HG03060 (cell line): ENCODE measurements around the gene KSR1.
"Not testable (repeated sequence)": the region's sequence is repeated elsewhere in the genome, so short reads cannot be mapped to it uniquely, and the experiment has no call there.

Experiments used
- ATAC-seq: cut with Tn5 transposase; IDR thresholded peaks from one replicate; pipeline ENCODE4 v1.9.1; 2021; ENCODE audit warnings: low read depth, moderate number of reproducible peaks; ENCODE audit not compliant: unreplicated experiment

KSR1 gene

GRCh38 chr17:27455914-27456680, at the start of gene KSR1:
Gene KSR1 (plus strand): TSS chr17:27456448. CDS start chr17:27456644, 196 bp downstream.
- no peak for ATAC-seq

GRCh38 chr17:27407916-27408864, 48.1 kb upstream of the KSR1 start:
- no peak for ATAC-seq

- no peak for ATAC-seq
Measured at GRCh38 chr17:27408891-27409290, 47.4 kb upstream of the KSR1 start.

GRCh38 chr17:27412158-27412557, 44.1 kb upstream of the KSR1 start:
- not testable (repeated sequence) for ATAC-seq

- no peak for ATAC-seq
Measured at GRCh38 chr17:27413315-27413714, 42.9 kb upstream of the KSR1 start.

- ATAC-seq, result no peak
Measured at GRCh38 chr17:27413792-27414191, 42.5 kb upstream of the KSR1 start.

- ATAC-seq, result no peak
Measured at GRCh38 chr17:27414271-27414670, 42.0 kb upstream of the KSR1 start.

- no peak for ATAC-seq
Measured at GRCh38 chr17:27414694-27415093, 41.6 kb upstream of the KSR1 start.

- no peak for ATAC-seq
Measured at GRCh38 chr17:27415120-27415795, 41.0 kb upstream of the KSR1 start.

- ATAC-seq, result no peak
Measured at GRCh38 chr17:27417596-27418365, 38.5 kb upstream of the KSR1 start.

GRCh38 chr17:27418366-27418615, 38.0 kb upstream of the KSR1 start:
- no peak for ATAC-seq

GRCh38 chr17:27419156-27419555, 37.1 kb upstream of the KSR1 start:
- ATAC-seq, result no peak

GRCh38 chr17:27420211-27420950, 35.9 kb upstream of the KSR1 start:
- ATAC-seq, result no peak

GRCh38 chr17:27421111-27421510, 35.1 kb upstream of the KSR1 start:
- no peak for ATAC-seq

- not testable (repeated sequence) for ATAC-seq
Measured at GRCh38 chr17:27421626-27422025, 34.6 kb upstream of the KSR1 start.

GRCh38 chr17:27422601-27423000, 33.6 kb upstream of the KSR1 start:
- ATAC-seq, result no peak

- no peak for ATAC-seq
Measured at GRCh38 chr17:27423651-27424050, 32.6 kb upstream of the KSR1 start.

- ATAC-seq, result no peak
Measured at GRCh38 chr17:27424516-27424915, 31.7 kb upstream of the KSR1 start.

GRCh38 chr17:27424941-27425340, 31.3 kb upstream of the KSR1 start:
- no peak for ATAC-seq

- not testable (repeated sequence) for ATAC-seq
Measured at GRCh38 chr17:27425571-27425970, 30.7 kb upstream of the KSR1 start.
